NB4 (cell line): ENCODE measurements around the gene CABCOCO1.
"Not testable (repeated sequence)": the region's sequence is repeated elsewhere in the genome, so short reads cannot be mapped to it uniquely, and the experiment has no call there.

Source experiments
- DNase-seq: peaks from one replicate; pipeline ENCODE4 v3.0.0; 2010; ENCODE audit warnings: low read depth
- H3K4me3 ChIP-seq: one replicate; pipeline ENCODE4 v1.5.1; 2011; ENCODE audit warnings: mild to moderate bottlenecking, low read depth, low read length, moderate library complexity
- CTCF ChIP-seq: IDR thresholded peaks from one replicate; pipeline ENCODE4 v1.5.1; 2012; ENCODE audit warnings: low read depth, low read length
- MYC ChIP-seq: IDR thresholded peaks from 2 replicates; pipeline ENCODE4 v1.6.1; 2011; ENCODE audit warnings: low read depth, low read length
- POLR2A ChIP-seq: IDR thresholded peaks from 2 replicates; pipeline ENCODE4 v1.6.1; 2011; ENCODE audit warnings: mild to moderate bottlenecking; ENCODE audit not compliant: insufficient read length; ENCODE audit errors: extremely low read depth
- TF ChIP-seq, protein P1 (sequence below): IDR thresholded peaks from 2 replicates; pipeline ENCODE4 v1.6.1; 2011; ENCODE audit warnings: low read depth, low read length

The CABCOCO1 gene

DNA sequence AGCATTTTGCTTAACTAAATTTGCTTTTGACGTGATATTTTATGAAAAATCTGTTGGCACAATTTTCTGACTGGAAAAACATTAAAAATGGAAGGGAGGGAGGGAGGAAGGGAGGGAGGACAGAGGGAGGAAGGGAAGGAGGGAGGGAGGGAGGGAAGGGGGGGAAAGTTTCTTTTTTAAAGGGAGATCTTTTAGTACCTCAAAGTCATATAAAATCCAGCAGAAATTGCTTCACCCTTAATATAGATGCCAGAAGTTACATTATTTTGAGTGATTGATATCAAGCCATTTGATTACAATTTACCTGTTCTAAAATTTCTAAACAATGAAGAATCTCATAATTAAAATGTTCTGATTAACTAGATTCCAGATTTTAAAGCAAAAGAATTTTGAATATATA is 68.9 kb downstream of the CABCOCO1 start:
- H3K4me3 ChIP-seq: no peak overlapping the region
- no peak for TF ChIP-seq CTCF
- no peak for TF ChIP-seq POLR2A
- no peak for TF ChIP-seq MYC
- TF ChIP-seq, protein P1, sequence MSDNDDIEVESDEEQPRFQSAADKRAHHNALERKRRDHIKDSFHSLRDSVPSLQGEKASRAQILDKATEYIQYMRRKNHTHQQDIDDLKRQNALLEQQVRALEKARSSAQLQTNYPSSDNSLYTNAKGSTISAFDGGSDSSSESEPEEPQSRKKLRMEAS: no peak
- DNase-seq: no peak

GRCh38 chr10:61732629-61733278 is 70.0 kb downstream of the CABCOCO1 start:
- DNase-seq: no peak
- no peak for TF ChIP-seq MYC
- no peak for TF ChIP-seq POLR2A
- TF ChIP-seq, protein P1: no peak
- TF ChIP-seq CTCF: no peak
- H3K4me3 ChIP-seq: no peak overlapping the region

- peak; percentile 45 for TF ChIP-seq CTCF
- TF ChIP-seq, protein P1: no peak
- no peak for TF ChIP-seq POLR2A
- TF ChIP-seq MYC: peak; percentile 14; the same call in 1 of the 2 replicates
- peak; percentile 51 for DNase-seq
- no peak overlapping the region for H3K4me3 ChIP-seq
These were observed 70.7 kb downstream of the CABCOCO1 start for GRCh38 chr10:61733358-61733940.

DNA sequence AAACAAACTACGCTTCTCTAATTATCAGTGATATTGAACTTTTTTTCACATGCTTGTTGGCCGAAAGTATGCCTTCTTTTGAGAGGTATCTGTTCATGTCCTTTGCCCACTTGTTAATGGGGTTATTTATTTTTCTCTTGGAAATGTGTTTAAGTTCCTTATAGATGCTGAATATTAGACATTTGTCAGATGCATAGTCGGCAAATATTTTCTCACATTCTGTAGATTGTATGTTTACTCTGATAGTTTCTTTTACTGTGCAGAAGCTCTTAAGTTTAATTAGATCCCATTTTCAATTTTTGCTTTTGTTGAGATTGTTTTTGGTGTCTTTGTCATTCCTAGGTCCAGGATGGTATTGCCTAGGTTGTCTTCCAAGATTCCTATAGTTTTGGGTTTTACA is 73.2 kb downstream of the CABCOCO1 start:
- DNase-seq: no peak
- H3K4me3 ChIP-seq: no peak overlapping the region
- TF ChIP-seq MYC: no peak
- no peak for TF ChIP-seq CTCF
- TF ChIP-seq, protein P1: no peak
- no peak for TF ChIP-seq POLR2A

- not testable (repeated sequence) for DNase-seq, H3K4me3 ChIP-seq
These were observed 74.7 kb downstream of the CABCOCO1 start for GRCh38 chr10:61737455-61737854.

- no peak for TF ChIP-seq POLR2A
- DNase-seq: no peak
These were observed 80.1 kb downstream of the CABCOCO1 start for GRCh38 chr10:61742812-61743211.

DNA sequence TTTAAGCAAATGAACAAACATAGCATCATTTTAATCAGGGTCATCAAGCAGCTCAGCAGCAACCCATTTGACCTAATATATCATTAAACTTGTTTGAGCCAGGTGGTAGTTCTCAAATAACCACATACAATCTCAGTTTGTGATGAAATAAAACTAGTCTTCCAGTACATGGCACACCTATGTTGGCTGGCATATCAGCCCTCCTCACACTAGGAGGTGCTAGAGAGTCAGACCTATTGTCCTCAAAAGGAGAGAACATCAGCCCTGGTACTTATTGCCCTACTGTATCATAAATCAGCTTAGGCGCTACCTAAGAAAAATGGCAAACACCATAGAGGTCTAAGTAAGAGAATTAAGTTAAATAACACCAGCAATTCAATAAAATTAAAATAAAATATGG is 81.7 kb downstream of the CABCOCO1 start:
- peak; percentile 35 for DNase-seq
- TF ChIP-seq, protein P1: no peak
- peak; percentile 63 for TF ChIP-seq CTCF
- H3K4me3 ChIP-seq: no peak overlapping the region

More at GRCh38 chr10:61742812-61743211, 80.1 kb downstream of the CABCOCO1 start:
- H3K4me3 ChIP-seq: no peak overlapping the region
